GM12878 (cell line): ENCODE results near the gene DDR2. TPM values are rescaled to one million over a fixed set of nuclear protein-coding genes. Genes with fewer than 3 reads are reported as not detected.
"Not testable (repeated sequence)": the region's sequence is repeated elsewhere in the genome, so short reads cannot be mapped to it uniquely, and the experiment has no call there.

Experiments used
- ATAC-seq: fragments of 200-7000 bp; cut with Tn5 transposase; 3 replicates; pipeline ENCODE4 v1.9.1; 2020; ENCODE audit warnings: mild to moderate bottlenecking, moderate library complexity
- Bru-seq: library from RNA; stranded (reverse); fragments of 400-500 nt; gene quantifications from one replicate; lab custom pipeline; 2021; lab: Mats Ljungman, UMichigan
- BruChase-seq, 2 experiments: library from RNA; stranded (reverse); fragments of 400-500 nt; gene quantifications; one replicate each; lab custom pipeline; 2021; lab: Mats Ljungman, UMichigan
- BruUV-seq: library from RNA; stranded (reverse); fragments of 400-500 nt; replicated peaks from 2 replicates; lab custom pipeline; 2021; lab: Mats Ljungman, UMichigan
- CTCF ChIA-PET: fragments of 300-600 bp; sonication (Branson Sonifier 250); formaldehyde crosslinking; extraction: SDS; loops from one replicate; lab custom pipeline; 2021; ENCODE audit warnings: inconsistent platforms; lab: Yijun Ruan, JAX
- POLR2A ChIA-PET: fragments of 350-600 bp; formaldehyde crosslinking; extraction: SDS; loops from one replicate; lab custom pipeline; 2021; ENCODE audit warnings: inconsistent platforms; lab: Charles Lee
- RAD21 ChIA-PET: fragments of 300-600 bp; sonication (Branson Sonifier 250); formaldehyde crosslinking; loops from one replicate; lab custom pipeline; 2023; ENCODE audit warnings: antibody characterized with exemption; ENCODE audit not compliant: unreplicated experiment; lab: Charles Lee
- SMC1A ChIA-PET: fragments of 300-600 bp; sonication (Branson Sonifier 250); formaldehyde crosslinking; loops from one replicate; lab custom pipeline; 2023; ENCODE audit not compliant: unreplicated experiment, uncharacterized antibody; lab: Charles Lee
- DNase-seq: peaks from one replicate; pipeline ENCODE4 v3.0.0-alpha.2; 2011; ENCODE audit warnings: low read depth, low spot score
- FAIRE-seq: peaks from 3 replicates; lab custom pipeline; 2011; peaks lifted over from hg19 to GRCh38; lab: Jason Lieb, UNC
- H2AFZ ChIP-seq: 2 replicates; pipeline ENCODE4 v1.6.0; 2011; ENCODE audit warnings: low read depth, low read length, control low read depth; ENCODE audit not compliant: control insufficient read depth
- H3K27ac ChIP-seq: 2 replicates; pipeline ENCODE4 v1.5.1; 2011; ENCODE audit warnings: control low read depth; ENCODE audit not compliant: control insufficient read depth, insufficient read depth
- H3K27me3 ChIP-seq, 2 experiments: replicated peaks in 1 of 2; 2 replicates each; pipeline versions ENCODE4 v1.6.0 to v1.6.1; 2011; ENCODE audit warnings: low read length in 1 of 2; ENCODE audit not compliant: control insufficient read depth in 2 of 2, insufficient read depth in 2 of 2
- H3K36me3 ChIP-seq, 2 experiments: 2 replicates each; pipeline ENCODE4 v1.5.1; 2011; ENCODE audit warnings: low read length in 1 of 2; ENCODE audit not compliant: control insufficient read depth in 2 of 2, insufficient read depth in 2 of 2
- H3K4me1 ChIP-seq: 2 replicates; pipeline ENCODE4 v1.6.1; 2011; ENCODE audit warnings: mild to moderate bottlenecking, low read length, moderate library complexity, mixed read lengths; ENCODE audit not compliant: control insufficient read depth, insufficient read depth
- H3K4me2 ChIP-seq: 2 replicates; pipeline ENCODE4 v1.6.0; 2011; ENCODE audit warnings: control low read depth; ENCODE audit not compliant: control insufficient read depth, insufficient read depth
- H3K4me3 ChIP-seq: fragments of 200-600 bp; sonication (generic); 2 replicates; pipeline ENCODE4 v1.5.1; 2016
- H3K79me2 ChIP-seq: 2 replicates; pipeline ENCODE4 v1.6.0; 2011; ENCODE audit warnings: low read length; ENCODE audit not compliant: control insufficient read depth, insufficient read depth
- H3K9ac ChIP-seq: 2 replicates; pipeline ENCODE4 v1.8.0; 2011; ENCODE audit warnings: low read length, control low read depth, mixed read lengths; ENCODE audit not compliant: control insufficient read depth, insufficient read depth
- H3K9me3 ChIP-seq: replicated peaks from 3 replicates; pipeline ENCODE4 v1.5.1; 2011; ENCODE audit warnings: mild to moderate bottlenecking, low read length; ENCODE audit not compliant: control insufficient read depth, insufficient read depth
- H4K20me1 ChIP-seq: 2 replicates; pipeline ENCODE4 v1.6.0; 2011; ENCODE audit not compliant: control insufficient read depth, insufficient read depth
- ASH2L ChIP-seq: fragments of 300-600, 200-600 bp; sonication (generic); IDR thresholded peaks from 2 replicates; pipeline ENCODE4 v1.6.1; 2017; ENCODE audit warnings: low read depth, mild to moderate bottlenecking, borderline replicate concordance
- EZH2 ChIP-seq: IDR thresholded peaks from 2 replicates; pipeline ENCODE4 v1.6.1; 2012; ENCODE audit warnings: low read depth, mild to moderate bottlenecking, control low read depth, inconsistent platforms, low read length, borderline replicate concordance; ENCODE audit not compliant: control insufficient read depth
- WGBS: methylation state at CpG from one replicate; pipeline ENCODE4 v1.1.6; 2016; ENCODE audit warnings: low lambda C conversion rate; ENCODE audit not compliant: insufficient replicate concordance, insufficient coverage; ENCODE audit errors: missing lambda C conversion rate; 5-methylcytosine and 5-hydroxymethylcytosine counted together
- in situ Hi-C: fragments of 300-500 bp; cut with MboI; formaldehyde crosslinking; loops from 9 replicates; pipeline ENCODE4 v1.14.3; 2018; ENCODE audit warnings: mixed read lengths
- intact Hi-C: fragments of 100-400 bp; cut with micrococcal nuclease; formaldehyde crosslinking; loops from one replicate; pipeline ENCODE4 v1.14.2; 2022; ENCODE audit not compliant: unreplicated experiment
- long read RNA-seq, 2 experiments: library from polyadenylated mRNA; unstranded; transcript quantifications; one replicate each; pipeline ENCODE4 v2.0.0, GENCODE V29; 2019 to 2020
- polyA minus RNA-seq, 3 experiments: library from RNA; depleted of rRNA, polyadenylated mRNA; stranded (reverse); fragments of >200 nt; gene quantifications; 2 replicates each; pipeline ENCODE4 v1.2.3, GENCODE V29; 2011
- polyA plus RNA-seq, 11 experiments: library from polyadenylated mRNA; depleted of rRNA in 4 of 11; unstranded in 6 of 11; stranded (reverse) in 5 of 11; fragments of >200 nt; fragmentation: Nextera tagmentation in 4 of 11; fragmentation: Illumina TruSeq in 1 of 11; extraction: Ambion mirVana in 4 of 11; extraction: Trizol in 1 of 11; gene quantifications; 1 replicate in 1 of 11; 2 replicates in 10 of 11; pipeline versions ENCODE4 v1.2.1 to v1.2.3, GENCODE V29; 2011 to 2016; ENCODE audit warnings: inconsistent platforms in 2 of 11, missing spikeins in 2 of 11, low read depth in 1 of 11
- total RNA-seq, 4 experiments: library from RNA; depleted of rRNA in 3 of 4; stranded (reverse); fragments of >200 nt in 3 of 4; fragmentation: Illumina TruSeq in 1 of 4; extraction: Trizol in 1 of 4; gene quantifications; 2 replicates each; pipeline versions ENCODE4 v1.2.1 to v1.2.3, GENCODE V29; 2013 to 2021
- TF ChIP-seq, protein P1 (sequence below): fragments of 450-650 bp; formaldehyde crosslinking; IDR thresholded peaks from 2 replicates; pipeline ENCODE4 v1.4.0; 2022; ENCODE audit warnings: mild to moderate bottlenecking, moderate library complexity

Gene DDR2
- 28.4 and 31.3 TPM in 2 replicates for total RNA-seq (2013; cell fraction: nucleolus; rRNA removed)
- total RNA-seq (2014; rRNA removed): 6.6 and 7.4 TPM in 2 replicates
- 4.8 and 5.1 TPM in 2 replicates for total RNA-seq (2014; rRNA removed; fragmentation: Illumina TruSeq; extraction: Trizol)
- 8.4 and 8.8 TPM in 2 replicates for total RNA-seq (2021)
- polyA plus RNA-seq (2011; ENCODE audit: low read depth): 1.6 TPM
- polyA plus RNA-seq (2011; rRNA removed): 4.9 and 6.2 TPM in 2 replicates
- polyA plus RNA-seq (2011; cell fraction: cytosol; rRNA removed): 5.5 and 5.7 TPM in 2 replicates
- polyA plus RNA-seq (2011; cell fraction: nucleus; rRNA removed): 7.8 and 10.1 TPM in 2 replicates
- 1.8 and 2.0 TPM in 2 replicates for polyA plus RNA-seq (2012)
- 5.8 and 6.4 TPM in 2 replicates for polyA plus RNA-seq (2014; fragmentation: Illumina TruSeq; extraction: Trizol)
- 1 to 10 TPM; 1.9 to 2.8 TPM for polyA plus RNA-seq (2014; fragmentation: Nextera tagmentation; extraction: Ambion mirVana)
- 3.6 and 5.7 TPM in 2 replicates for polyA plus RNA-seq (2014; rRNA removed)
- polyA plus RNA-seq (2016; fragmentation: Nextera tagmentation; extraction: Ambion mirVana): 1 to 10 TPM; 5.2 to 6.3 TPM
- polyA minus RNA-seq (2011; rRNA and poly(A)+ RNA removed): 17.0 and 18.2 TPM in 2 replicates
- 3.1 and 3.6 TPM in 2 replicates for polyA minus RNA-seq (2011; cell fraction: cytosol; rRNA and poly(A)+ RNA removed)
- polyA minus RNA-seq (2011; cell fraction: nucleus; rRNA and poly(A)+ RNA removed): 7.4 and 13.5 TPM in 2 replicates
- Bru-seq, nascent RNA: percentile 52 among the genes with signal in this experiment
- percentile 54 among the genes with signal in this experiment for BruChase-seq, experiment 1, labeled RNA remaining after a 6-hour chase
- percentile 53 among the genes with signal in this experiment for BruChase-seq, experiment 2, labeled RNA remaining after a 2-hour chase
- long read RNA-seq, experiment 1: 0 reads
- long read RNA-seq, experiment 2, partial matches to known transcripts: 4 of 4 reads
- long read RNA-seq, experiment 2, other reads (novel, unspliced or antisense): 0 of 4 reads

DNA sequence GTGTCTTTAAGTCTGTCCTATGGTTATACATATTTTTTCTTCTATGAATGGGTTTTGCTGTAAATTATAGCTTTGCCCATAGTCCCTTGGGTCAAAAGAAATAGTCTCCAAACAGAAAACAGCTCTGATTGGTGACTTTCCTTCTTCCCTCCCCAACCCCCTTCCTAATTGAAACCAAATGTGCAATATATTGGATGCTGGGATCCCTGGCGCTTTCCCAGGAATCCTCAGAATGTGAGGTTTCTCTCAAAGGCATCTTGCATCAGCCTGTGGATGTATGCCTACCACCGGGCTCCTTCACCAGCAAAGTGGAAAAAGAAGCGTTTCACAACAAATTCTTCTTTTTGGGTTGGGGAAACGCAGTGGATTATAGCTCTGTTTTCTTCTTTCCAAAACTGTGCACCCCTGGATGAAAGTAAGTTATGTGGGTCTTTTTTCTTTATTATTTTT lies at the start of gene DDR2:
TSS of gene DDR2 (plus strand) at position 248 of the 450 bp plus-strand sequence. CDS start 86,600 bp downstream, outside the sequence.
- H3K4me1 ChIP-seq: peaks cover 32% of the 10 kb centered on the region
- peak within 1 kb of the TSS; percentile 78 for H2AFZ ChIP-seq
- H3K9me3 ChIP-seq: no peaks in the 10 kb centered on the region
- TF ChIP-seq, protein P1, sequence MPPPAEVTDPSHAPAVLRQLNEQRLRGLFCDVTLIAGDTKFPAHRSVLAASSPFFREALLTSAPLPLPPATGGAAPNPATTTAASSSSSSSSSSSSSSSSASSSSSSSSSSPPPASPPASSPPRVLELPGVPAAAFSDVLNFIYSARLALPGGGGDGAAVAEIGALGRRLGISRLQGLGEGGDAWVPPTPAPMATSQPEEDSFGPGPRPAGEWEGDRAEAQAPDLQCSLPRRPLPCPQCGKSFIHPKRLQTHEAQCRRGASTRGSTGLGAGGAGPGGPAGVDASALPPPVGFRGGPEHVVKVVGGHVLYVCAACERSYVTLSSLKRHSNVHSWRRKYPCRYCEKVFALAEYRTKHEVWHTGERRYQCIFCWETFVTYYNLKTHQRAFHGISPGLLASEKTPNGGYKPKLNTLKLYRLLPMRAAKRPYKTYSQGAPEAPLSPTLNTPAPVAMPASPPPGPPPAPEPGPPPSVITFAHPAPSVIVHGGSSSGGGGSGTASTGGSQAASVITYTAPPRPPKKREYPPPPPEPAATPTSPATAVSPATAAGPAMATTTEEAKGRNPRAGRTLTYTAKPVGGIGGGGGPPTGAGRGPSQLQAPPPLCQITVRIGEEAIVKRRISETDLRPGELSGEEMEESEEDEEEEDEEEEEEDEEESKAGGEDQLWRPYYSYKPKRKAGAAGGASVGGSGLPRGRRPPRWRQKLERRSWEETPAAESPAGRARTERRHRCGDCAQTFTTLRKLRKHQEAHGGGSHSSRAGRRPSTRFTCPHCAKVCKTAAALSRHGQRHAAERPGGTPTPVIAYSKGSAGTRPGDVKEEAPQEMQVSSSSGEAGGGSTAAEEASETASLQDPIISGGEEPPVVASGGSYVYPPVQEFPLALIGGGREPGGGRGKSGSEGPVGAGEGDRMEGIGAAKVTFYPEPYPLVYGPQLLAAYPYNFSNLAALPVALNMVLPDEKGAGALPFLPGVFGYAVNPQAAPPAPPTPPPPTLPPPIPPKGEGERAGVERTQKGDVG (CRISPR knock-in tag): 0 out of 2 replicates have a peak, but pooled peaks have one; percentile 43
- TF ChIP-seq ASH2L (no peak), EZH2 (no peak)
- in situ Hi-C loops: no loop called here
- peak within 1 kb of the TSS; percentile 58; the same call in 1 of the 2 replicates for H3K9ac ChIP-seq
- FAIRE-seq (no peak), DNase-seq (no peak), ATAC-seq (no peak)
- ChIA-PET POLR2A (interaction anchor here (0.7 to 3.3 kb wide), 14 partner anchors 9 to 670 kb away, joined by 3 to 16 read pairs (median 4); no protein-coding TSS in a partner anchor), RAD21 (interaction anchor here (0.6 to 5.3 kb wide), 20 partner anchors 8 to 168 kb away, joined by 3 to 39 read pairs (median 4); no protein-coding TSS in a partner anchor), SMC1A (interaction anchor here (0.6 to 9.1 kb wide), 25 partner anchors 10 to 222 kb away, joined by 3 to 80 read pairs (median 6); partner anchors contain the start of gene HSD17B7), CTCF (interaction anchor here (0.9 to 9.3 kb wide), 12 partner anchors 9 to 684 kb away, joined by 3 to 79 read pairs (median 5); no protein-coding TSS in a partner anchor)
- intact Hi-C loops: loop anchor here (5.0 kb wide), 1 partner anchor 690 kb away; the partner anchor contains the start of gene NUF2
- H4K20me1 ChIP-seq: no peaks in the 10 kb centered on the region
- TSS peak; percentile 69 for BruUV-seq
- peaks cover 2% of the 10 kb centered on the region; the same call in 1 of the 2 replicates for H3K79me2 ChIP-seq
- WGBS: 87% methylated on average over 4 of the region's 4 CpGs
- H3K27ac ChIP-seq: peak within 1 kb of the TSS; percentile 82
- H3K4me3 ChIP-seq: peak within 1 kb of the TSS; percentile 35
- peak within 1 kb of the TSS; percentile 70 for H3K4me2 ChIP-seq
- no peaks in the 10 kb centered on the region for H3K27me3 ChIP-seq
- no peaks in the 10 kb centered on the region for H3K36me3 ChIP-seq

- FAIRE-seq, CTCF ChIA-PET, H3K9me3 ChIP-seq, ATAC-seq, H3K79me2 ChIP-seq, H4K20me1 ChIP-seq, POLR2A ChIA-PET, SMC1A ChIA-PET, intact Hi-C loops, BruUV-seq, H2AFZ ChIP-seq, H3K4me3 ChIP-seq, H3K27me3 ChIP-seq, RAD21 ChIA-PET, in situ Hi-C loops, H3K4me2 ChIP-seq, H3K4me1 ChIP-seq, DNase-seq, H3K9ac ChIP-seq, H3K27ac ChIP-seq: not testable (repeated sequence)
- peaks cover 0 to 12% of the 10 kb centered on the region in 2 experiments; a peak in 2 of 4 replicates for H3K36me3 ChIP-seq
- WGBS: 100% methylated on average over 2 of the region's 6 CpGs
Observed at GRCh38 chr1:162582901-162583300, 49.4 kb upstream of the DDR2 start.
